OCI-LY3 (cell line): ENCODE data around the gene PKD1.

Experiments used
- H2AFZ ChIP-seq: fragments of 200-600, 300-600 bp; shearing (Covaris generic); 2 replicates; pipeline ENCODE4 v1.6.0; 2014; ENCODE audit warnings: antibody characterized with exemption, low read depth, low read length
- H3K27ac ChIP-seq: fragments of 200-600, 300-600 bp; sonication (generic); 2 replicates; pipeline ENCODE4 v1.5.1; 2014; ENCODE audit warnings: mild to moderate bottlenecking, low read length, moderate library complexity, mixed read lengths
- H3K27me3 ChIP-seq: fragments of 200-600, 300-600 bp; sonication (generic); 2 replicates; pipeline ENCODE4 v1.6.1; 2014; ENCODE audit warnings: low read depth, low read length, mixed read lengths
- H3K36me3 ChIP-seq: fragments of 200-600, 300-600 bp; sonication (generic); replicated peaks from 2 replicates; pipeline ENCODE3; 2014; ENCODE audit warnings: low read depth, low read length, mixed read lengths
- H3K4me1 ChIP-seq: fragments of 300-600, 200-600 bp; sonication (generic); 2 replicates; pipeline ENCODE4 v1.6.1; 2014; ENCODE audit warnings: low read length, mixed read lengths
- H3K4me2 ChIP-seq: fragments of 200-600, 300-600 bp; sonication (generic); 2 replicates; pipeline ENCODE4 v1.6.1; 2014; ENCODE audit warnings: low read length, mixed read lengths
- H3K4me3 ChIP-seq: fragments of 300-600, 200-600 bp; sonication (generic); 2 replicates; pipeline ENCODE4 v1.5.1; 2014; ENCODE audit warnings: antibody characterized with exemption, mild to moderate bottlenecking, low read length, moderate library complexity
- H3K79me2 ChIP-seq: fragments of 300-600, 200-600 bp; shearing (Covaris generic); 2 replicates; pipeline ENCODE4 v1.6.1; 2014; ENCODE audit warnings: mild to moderate bottlenecking, low read length, mixed read lengths
- H3K9ac ChIP-seq: fragments of 300-600, 200-600 bp; shearing (Covaris generic); 2 replicates; pipeline ENCODE4 v1.6.0; 2014; ENCODE audit warnings: mild to moderate bottlenecking, low read length, moderate library complexity
- H3K9me3 ChIP-seq: fragments of 200-600, 300-600 bp; shearing (Covaris generic); 2 replicates; pipeline ENCODE4 v1.6.1; 2014; ENCODE audit warnings: low read length, mixed read lengths; ENCODE audit not compliant: insufficient read depth
- H4K20me1 ChIP-seq: fragments of 200-600, 300-600 bp; sonication (generic); 2 replicates; pipeline ENCODE4 v1.6.1; 2016; ENCODE audit warnings: low read length, mixed read lengths; ENCODE audit not compliant: insufficient read depth
- CTCF ChIP-seq: fragments of 200-600, 300-600 bp; sonication (generic); IDR thresholded peaks from 2 replicates; pipeline ENCODE4 v1.5.1; 2014; ENCODE audit warnings: antibody characterized with exemption, low read length, low read depth
- EZH2phosphoT487 ChIP-seq: fragments of 200-600 bp; shearing (Covaris generic); IDR thresholded peaks from 2 replicates; pipeline ENCODE4 v1.6.1; 2018; ENCODE audit warnings: antibody characterized with exemption, mixed run types, low read depth

Gene PKD1

GRCh38 chr16:2173366-2173765 is 37.7 kb upstream of the PKD1 start:
- no peaks in the 10 kb centered on the region for H3K79me2 ChIP-seq
- TF ChIP-seq CTCF: no peak
- TF ChIP-seq EZH2phosphoT487: no peak
- H3K36me3 ChIP-seq: peaks cover 15% of the 10 kb centered on the region
- no peak overlapping the region for H3K9ac ChIP-seq
- H3K4me2 ChIP-seq: no peak overlapping the region
- no peaks in the 10 kb centered on the region for H3K27me3 ChIP-seq
- H3K4me1 ChIP-seq: no peaks in the 10 kb centered on the region
- H4K20me1 ChIP-seq: no peaks in the 10 kb centered on the region
- no peak overlapping the region for H3K4me3 ChIP-seq
- H3K27ac ChIP-seq: no peak overlapping the region
- no peak overlapping the region for H2AFZ ChIP-seq
- no peaks in the 10 kb centered on the region for H3K9me3 ChIP-seq

- H4K20me1 ChIP-seq: no peaks in the 10 kb centered on the region
- H3K36me3 ChIP-seq: peaks cover 18% of the 10 kb centered on the region
These were observed 37.1 kb upstream of the PKD1 start for GRCh38 chr16:2172688-2173335.

GRCh38 chr16:2171601-2172178 is 36.0 kb upstream of the PKD1 start:
- Histone ChIP-seq H3K9ac (no peak overlapping the region), H3K36me3 (peaks cover 23% of the 10 kb centered on the region), H3K27ac (no peak overlapping the region), H3K79me2 (no peaks in the 10 kb centered on the region), H2AFZ (no peak overlapping the region), H3K4me2 (no peak overlapping the region), H3K4me1 (no peaks in the 10 kb centered on the region), H3K9me3 (no peaks in the 10 kb centered on the region), H3K4me3 (no peak overlapping the region), H3K27me3 (no peaks in the 10 kb centered on the region), H4K20me1 (no peaks in the 10 kb centered on the region)
- no peak for TF ChIP-seq CTCF
- no peak for TF ChIP-seq EZH2phosphoT487

More at GRCh38 chr16:2172688-2173335, 37.1 kb upstream of the PKD1 start:
- Histone ChIP-seq H2AFZ (no peak overlapping the region), H3K27ac (no peak overlapping the region), H3K4me1 (no peaks in the 10 kb centered on the region), H3K79me2 (no peaks in the 10 kb centered on the region), H3K27me3 (no peaks in the 10 kb centered on the region), H3K4me2 (no peak overlapping the region), H3K4me3 (no peak overlapping the region), H3K9me3 (no peaks in the 10 kb centered on the region), H3K9ac (no peak overlapping the region)
- TF ChIP-seq EZH2phosphoT487 (no peak), CTCF (no peak)

GRCh38 chr16:2170587-2171435 is 35.1 kb upstream of the PKD1 start:
- no peaks in the 10 kb centered on the region for H3K27me3 ChIP-seq
- no peak overlapping the region for H3K9ac ChIP-seq
- no peaks in the 10 kb centered on the region for H3K9me3 ChIP-seq
- H3K36me3 ChIP-seq: peaks cover 26% of the 10 kb centered on the region
- no peaks in the 10 kb centered on the region for H3K4me1 ChIP-seq
- TF ChIP-seq EZH2phosphoT487 (no peak), CTCF (no peak)
- H2AFZ ChIP-seq: no peak overlapping the region
- no peak overlapping the region for H3K4me2 ChIP-seq
- H4K20me1 ChIP-seq: no peaks in the 10 kb centered on the region
- no peak overlapping the region for H3K4me3 ChIP-seq
- H3K79me2 ChIP-seq: no peaks in the 10 kb centered on the region
- no peak overlapping the region for H3K27ac ChIP-seq
